Ureter (tissue), 1 donor: ENCODE data around the gene ADRB1. TPM values are rescaled to one million over a fixed set of nuclear protein-coding genes. Genes with fewer than 3 reads are reported as not detected.

Experiments used
- DNase-seq: peaks from one replicate; pipeline ENCODE4 v3.0.0-alpha.2; 2020; ENCODE audit warnings: low spot score
- total RNA-seq: library from RNA; stranded (reverse); gene quantifications from one replicate; pipeline ENCODE4 v1.2.4, GENCODE V29; 2023
- donor health status: DM: yes; HTN: yes; CAD: no.

ADRB1 gene
- total RNA-seq, 1 donor from 2014 or later = 1.4 TPM

DNA sequence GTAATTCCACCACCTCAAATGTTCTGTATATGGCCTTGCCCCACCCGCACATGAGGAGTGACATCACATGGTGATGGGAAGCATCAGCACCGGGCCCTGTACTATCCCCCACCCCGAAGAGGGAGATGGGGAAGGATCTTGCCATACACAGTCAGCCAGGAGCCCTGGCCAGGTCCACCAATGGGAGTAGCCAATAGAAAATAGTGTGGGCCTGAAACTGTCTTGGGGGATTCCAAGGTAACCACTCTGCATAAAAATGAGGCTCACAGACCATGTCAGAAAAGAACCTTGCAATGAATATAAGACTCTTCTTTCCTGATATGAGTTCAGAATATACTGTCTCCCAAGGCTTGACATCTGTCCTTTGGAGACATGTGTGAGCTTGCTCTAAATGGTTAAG, 51.1 kb downstream of the ADRB1 start:
- no peak for DNase-seq

DNA sequence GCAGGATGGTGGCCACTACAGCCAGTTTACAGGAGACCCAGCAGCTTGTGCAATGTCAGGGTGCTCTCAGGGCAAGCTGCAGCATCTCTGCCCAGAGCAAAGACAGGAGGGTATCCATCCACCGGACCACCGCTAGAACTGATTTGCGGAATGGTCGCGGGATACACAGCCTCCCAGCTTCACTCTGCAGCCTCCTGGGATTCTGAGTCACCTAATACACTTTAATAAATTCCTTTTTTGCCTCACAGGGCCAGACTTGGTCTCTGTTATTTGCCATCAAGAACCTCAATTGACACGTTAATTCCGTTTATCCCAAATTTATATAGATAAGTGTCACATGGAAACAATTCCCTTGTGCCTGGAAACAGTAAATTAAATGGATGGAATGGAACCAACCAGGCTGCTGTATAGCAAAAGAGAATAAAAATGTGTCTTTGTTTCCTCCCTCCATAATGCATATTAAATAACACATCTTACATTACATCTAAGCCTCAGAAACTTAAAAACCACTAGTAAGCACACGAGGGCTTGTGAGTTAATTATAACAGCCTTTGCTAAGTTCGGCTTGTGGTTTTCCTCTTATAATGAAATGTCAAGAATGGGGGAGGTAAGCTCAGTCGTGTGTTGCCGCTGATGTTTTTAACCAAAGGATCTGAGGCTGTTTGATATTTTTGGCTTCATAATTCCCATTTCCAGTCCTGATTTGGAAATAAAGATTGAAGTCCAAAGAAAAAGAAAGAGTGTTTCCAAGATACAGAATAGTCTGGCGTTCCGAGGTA, 52.1 kb downstream of the ADRB1 start:
- DNase-seq = no peak

Other genes starting within 250 kb of the ADRB1 start
- gene DCLRE1A, start 189.8 kb upstream of the ADRB1 start, total RNA-seq = 8.3 TPM
- gene NHLRC2, start 189.2 kb upstream of the ADRB1 start, total RNA-seq = 47.8 TPM
- 30.7 TPM for gene CCDC186, start 130.3 kb downstream of the ADRB1 start, total RNA-seq
- 0.23 TPM for gene TDRD1, start 135.5 kb downstream of the ADRB1 start, total RNA-seq
- gene VWA2, start 195.4 kb downstream of the ADRB1 start, total RNA-seq = 5.1 TPM